Urinary bladder (tissue), 4 donors: ENCODE data around the gene EHHADH. TPM values are rescaled to one million over a fixed set of nuclear protein-coding genes. Genes with fewer than 3 reads are reported as not detected.
"Not testable (repeated sequence)": the region's sequence is repeated elsewhere in the genome, so short reads cannot be mapped to it uniquely, and the experiment has no call there.

Experiments used
- DNase-seq: peaks from one replicate; pipeline ENCODE4 v3.0.0-alpha.2; 2015; ENCODE audit errors: extremely low spot score
- H3K27ac ChIP-seq: one replicate; pipeline ENCODE4 v1.5.1; 2013; ENCODE audit warnings: low read depth, mild to moderate bottlenecking, moderate library complexity
- H3K36me3 ChIP-seq: one replicate; pipeline ENCODE4 v1.6.1; 2013; ENCODE audit warnings: mild to moderate bottlenecking, moderate library complexity; ENCODE audit not compliant: insufficient read depth
- H3K4me1 ChIP-seq: one replicate; pipeline ENCODE4 v1.6.1; 2013; ENCODE audit warnings: mild to moderate bottlenecking, moderate library complexity; ENCODE audit not compliant: insufficient read depth
- H3K4me3 ChIP-seq: one replicate; pipeline ENCODE4 v1.5.1; 2013; ENCODE audit warnings: low read depth, low read length
- WGBS: extraction: QIAGEN DNeasy Blood & Tissue Kit; methylation state at CpG from one replicate; pipeline ENCODE4 v1.1.7; 2013; 5-methylcytosine and 5-hydroxymethylcytosine counted together
- polyA plus RNA-seq: library from polyadenylated mRNA; stranded (reverse); fragments of 200-250 nt; gene quantifications from one replicate; pipeline ENCODE4 v1.2.3, GENCODE V29; 2013
- total RNA-seq: library from RNA; depleted of rRNA; stranded (reverse); fragments of >200 nt; gene quantifications from one replicate; pipeline ENCODE4 v1.2.3, GENCODE V29; 2014
- donor health status: healthy with polysubstance abuse.
- donor health status: healthy.

EHHADH gene
- total RNA-seq (3.4 TPM), polyA plus RNA-seq (5.1 TPM)

GRCh38 chr3:185253645-185254410 lies at the start of gene EHHADH:
Gene EHHADH, minus strand, starts transcription at chr3:185254049. Its CDS starts 27 bp downstream, at chr3:185254022.
- Histone ChIP-seq H3K4me1 (no peaks in the 10 kb centered on the region), H3K36me3 (no peaks in the 10 kb centered on the region), H3K4me3 (peak within 1 kb of the TSS; percentile 63), H3K27ac (peak within 1 kb of the TSS; percentile 74)
- DNase-seq: peak; percentile 17
- WGBS: 2% methylated on average over 53 of the region's 53 CpGs

GRCh38 chr3:185299918-185300426 lies 46.1 kb upstream of the EHHADH start:
- WGBS: 93% methylated on average over 10 of the region's 10 CpGs
- not testable (repeated sequence) for H3K4me1 ChIP-seq, DNase-seq, H3K36me3 ChIP-seq, H3K27ac ChIP-seq, H3K4me3 ChIP-seq

GRCh38 chr3:185297867-185298266 lies 44.0 kb upstream of the EHHADH start:
- Histone ChIP-seq H3K4me1 (no peaks in the 10 kb centered on the region), H3K4me3 (no peak overlapping the region), H3K27ac (no peak overlapping the region), H3K36me3 (no peaks in the 10 kb centered on the region)
- WGBS: 58% methylated on average over 3 of the region's 3 CpGs
- DNase-seq: no peak

- Histone ChIP-seq H3K36me3 (no peaks in the 10 kb centered on the region), H3K4me1 (no peaks in the 10 kb centered on the region), H3K4me3 (no peak overlapping the region), H3K27ac (no peak overlapping the region)
- DNase-seq: no peak
- 94% methylated on average over 7 of the region's 7 CpGs for WGBS
Observed at GRCh38 chr3:185292238-185292637, 38.4 kb upstream of the EHHADH start.

- Histone ChIP-seq H3K36me3 (no peaks in the 10 kb centered on the region), H3K4me3 (no peak overlapping the region), H3K27ac (no peak overlapping the region), H3K4me1 (no peaks in the 10 kb centered on the region)
- WGBS: 86% methylated on average over 3 of the region's 3 CpGs
- DNase-seq: no peak
Observed at GRCh38 chr3:185290266-185290665, 36.4 kb upstream of the EHHADH start.

- H3K27ac ChIP-seq: no peak overlapping the region
- H3K4me1 ChIP-seq: peaks cover 3% of the 10 kb centered on the region
- no peak for DNase-seq
- peak overlapping the region; percentile 65 for H3K4me3 ChIP-seq
- H3K36me3 ChIP-seq: no peaks in the 10 kb centered on the region
- WGBS: 50% methylated on average over 9 of the region's 9 CpGs
Observed at GRCh38 chr3:185283374-185283935, 29.6 kb upstream of the EHHADH start.

- WGBS: 1% methylated on average over 41 of the region's 41 CpGs
- DNase-seq: peak; percentile 95
- Histone ChIP-seq H3K36me3 (no peaks in the 10 kb centered on the region), H3K4me3 (peak overlapping the region; percentile 65), H3K27ac (no peak overlapping the region), H3K4me1 (peaks cover 3% of the 10 kb centered on the region)
Observed at GRCh38 chr3:185282696-185283373, 29.0 kb upstream of the EHHADH start.

- Histone ChIP-seq H3K4me3 (no peak overlapping the region), H3K36me3 (no peaks in the 10 kb centered on the region), H3K27ac (no peak overlapping the region), H3K4me1 (peaks cover 3% of the 10 kb centered on the region)
- DNase-seq: no peak
- WGBS: 48% methylated on average over 4 of the region's 4 CpGs
Observed at GRCh38 chr3:185280572-185281365, 26.9 kb upstream of the EHHADH start.

- H3K4me3 ChIP-seq: no peak overlapping the region
- H3K4me1 ChIP-seq: peaks cover 3% of the 10 kb centered on the region
- no peak overlapping the region for H3K27ac ChIP-seq
- no peaks in the 10 kb centered on the region for H3K36me3 ChIP-seq
- no peak for DNase-seq
- 89% methylated on average over 7 of the region's 7 CpGs for WGBS
Observed at GRCh38 chr3:185279587-185280138, 25.8 kb upstream of the EHHADH start.

- DNase-seq: no peak
- Histone ChIP-seq H3K4me1 (no peaks in the 10 kb centered on the region), H3K4me3 (no peak overlapping the region), H3K27ac (no peak overlapping the region), H3K36me3 (no peaks in the 10 kb centered on the region)
- WGBS: 91% methylated on average over 4 of the region's 4 CpGs
Observed at GRCh38 chr3:185276415-185276814, 22.6 kb upstream of the EHHADH start.

GRCh38 chr3:185272033-185272432 lies 18.2 kb upstream of the EHHADH start:
- no peak for DNase-seq
- Histone ChIP-seq H3K36me3 (no peaks in the 10 kb centered on the region), H3K4me1 (no peaks in the 10 kb centered on the region), H3K4me3 (no peak overlapping the region), H3K27ac (no peak overlapping the region)
- 95% methylated on average over 1 of the region's 1 CpG for WGBS

- WGBS: 71% methylated on average over 4 of the region's 4 CpGs
- Histone ChIP-seq H3K4me3 (no peak overlapping the region), H3K27ac (no peak overlapping the region), H3K36me3 (no peaks in the 10 kb centered on the region), H3K4me1 (no peaks in the 10 kb centered on the region)
- DNase-seq: no peak
Observed at GRCh38 chr3:185270956-185271332, 17.1 kb upstream of the EHHADH start.
